ENCODE measurements around the gene TAF1. TPM values are rescaled to one million over a fixed set of nuclear protein-coding genes. Genes with fewer than 3 reads are reported as not detected.
"Not testable (repeated sequence)": the region's sequence is repeated elsewhere in the genome, so short reads cannot be mapped to it uniquely, and the experiment has no call there.

The TAF1 gene
- total RNA-seq, 3 donors from 2014 or later = 24.9 to 32.2 (median 29.0) TPM

DNA sequence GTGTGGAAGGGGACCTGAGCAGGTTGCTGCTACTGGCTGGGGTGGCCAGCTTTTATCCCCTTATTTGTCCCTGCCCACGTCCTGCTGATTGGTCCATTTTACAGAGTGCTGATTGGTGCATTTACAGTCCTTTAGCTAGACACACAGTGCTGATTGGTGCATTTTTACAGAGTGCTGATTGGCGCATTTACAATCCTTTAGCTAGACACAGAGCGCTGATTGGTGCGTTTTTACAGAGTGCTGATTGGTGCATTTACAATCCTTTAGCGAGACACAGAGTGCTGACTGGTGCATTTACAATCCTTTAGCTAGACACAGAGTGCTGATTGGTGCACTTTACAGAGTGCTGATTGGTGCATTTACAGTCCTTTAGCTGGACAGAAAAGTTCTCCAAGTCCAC lies 135.9 kb downstream of the TAF1 start:
- not testable (repeated sequence) for H3K27me3 Mint-ChIP-seq (ENCODE audit: low read depth); H3K4me1 Mint-ChIP-seq (ENCODE audit: low read depth); H3K9me3 Mint-ChIP-seq; DNase-seq; H3K4me3 Mint-ChIP-seq; H3K36me3 Mint-ChIP-seq (ENCODE audit: insufficient read depth); ATAC-seq

DNA sequence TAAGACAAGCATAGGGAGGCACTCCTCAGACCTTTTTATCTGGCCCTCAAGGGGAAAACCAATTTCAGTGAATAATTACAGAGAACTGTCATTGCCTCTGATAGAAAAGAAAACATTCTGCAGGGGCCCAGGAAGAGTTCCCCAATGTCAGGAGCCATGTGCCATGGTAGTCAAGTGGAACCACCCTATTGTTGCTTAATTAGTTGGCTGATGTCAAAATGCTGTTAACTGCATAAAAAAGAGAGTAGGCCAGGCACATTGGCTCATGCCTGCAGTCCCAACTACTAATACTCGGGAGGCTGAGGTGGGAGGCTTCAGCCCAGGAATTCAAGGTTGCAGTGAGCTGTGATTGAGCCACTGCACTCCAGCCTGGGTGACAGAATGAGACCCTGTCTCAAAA lies 138.2 kb downstream of the TAF1 start:
- H3K27me3 Mint-ChIP-seq (ENCODE audit: low read depth) = no peaks in the 10 kb centered on the region
- no peak for DNase-seq
- H3K36me3 Mint-ChIP-seq (ENCODE audit: insufficient read depth) = no peaks in the 10 kb centered on the region
- no peaks in the 10 kb centered on the region for H3K9me3 Mint-ChIP-seq
- H3K4me3 Mint-ChIP-seq = no peak overlapping the region
- no peak for ATAC-seq
- no peaks in the 10 kb centered on the region for H3K4me1 Mint-ChIP-seq (ENCODE audit: low read depth)

DNA sequence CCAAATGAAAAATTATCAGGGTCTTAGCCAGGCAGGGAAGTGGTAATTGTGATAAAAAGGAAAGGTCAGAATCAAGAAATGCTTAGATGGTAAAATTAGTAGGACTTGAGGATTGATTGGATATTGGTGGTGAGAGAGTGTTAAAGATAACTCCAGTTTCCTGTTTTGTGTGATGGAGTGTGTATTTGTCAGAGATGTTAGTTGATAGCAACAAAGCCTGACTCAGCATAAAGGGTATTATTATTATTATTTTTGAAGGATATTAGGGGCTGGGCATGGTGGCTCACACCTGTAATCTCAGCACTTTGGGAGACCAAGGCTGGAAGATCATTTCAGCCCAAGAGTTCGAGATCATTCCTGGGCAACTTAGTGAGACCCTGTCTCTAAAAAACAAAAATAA lies 143.1 kb downstream of the TAF1 start:
- no peaks in the 10 kb centered on the region for H3K36me3 Mint-ChIP-seq (ENCODE audit: insufficient read depth)
- H3K9me3 Mint-ChIP-seq = peaks cover 5% of the 10 kb centered on the region
- no peaks in the 10 kb centered on the region for H3K27me3 Mint-ChIP-seq (ENCODE audit: low read depth)
- H3K4me1 Mint-ChIP-seq (ENCODE audit: low read depth) = peaks cover 10% of the 10 kb centered on the region
- no peak for DNase-seq
- H3K4me3 Mint-ChIP-seq = no peak overlapping the region
- no peak for ATAC-seq

DNA sequence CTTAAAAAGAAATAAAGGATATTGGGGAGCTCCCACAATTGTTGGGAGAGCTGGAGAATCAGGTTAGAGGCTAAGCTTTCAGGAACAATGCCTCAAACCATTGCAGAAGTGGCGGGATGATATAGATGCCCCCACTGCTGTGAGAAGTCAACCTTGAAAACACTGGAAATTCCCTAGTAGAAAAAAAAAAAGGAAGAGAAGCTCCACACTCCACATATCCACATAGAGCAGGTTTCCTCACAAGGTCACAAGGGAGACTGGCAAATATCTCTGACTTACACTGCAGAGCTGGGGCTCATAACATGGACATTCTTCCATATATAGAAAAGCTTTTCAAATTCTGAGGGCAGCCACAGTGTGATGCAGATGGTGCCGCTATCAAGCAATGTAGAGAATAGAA lies 144.0 kb downstream of the TAF1 start:
- DNase-seq (no peak), ATAC-seq (no peak)
- no peaks in the 10 kb centered on the region for H3K36me3 Mint-ChIP-seq (ENCODE audit: insufficient read depth)
- H3K9me3 Mint-ChIP-seq = peaks cover 5% of the 10 kb centered on the region
- H3K4me3 Mint-ChIP-seq = no peak overlapping the region
- H3K27me3 Mint-ChIP-seq (ENCODE audit: low read depth) = no peaks in the 10 kb centered on the region
- peaks cover 15% of the 10 kb centered on the region for H3K4me1 Mint-ChIP-seq (ENCODE audit: low read depth)

DNA sequence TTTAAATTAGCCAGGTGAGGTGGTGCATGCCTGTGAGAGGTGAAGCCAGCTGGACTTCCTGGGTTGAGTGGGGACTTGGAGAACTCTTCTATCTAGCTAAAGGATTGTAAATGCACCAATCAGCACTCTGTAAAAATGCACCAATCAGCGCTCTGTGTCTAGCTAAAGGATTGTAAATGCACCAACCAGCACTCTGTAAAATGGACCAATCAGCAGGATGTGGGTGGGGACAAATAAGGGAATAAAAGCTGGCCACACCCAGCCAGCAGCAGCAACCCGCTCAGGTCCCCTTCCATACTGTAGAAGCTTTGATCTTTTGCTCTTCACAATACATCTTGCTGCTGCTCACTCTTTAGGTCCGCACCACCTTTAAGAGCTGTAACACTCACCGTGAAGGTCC lies 147.6 kb downstream of the TAF1 start:
- H3K36me3 Mint-ChIP-seq (ENCODE audit: insufficient read depth); H3K9me3 Mint-ChIP-seq; DNase-seq; H3K4me3 Mint-ChIP-seq; H3K27me3 Mint-ChIP-seq (ENCODE audit: low read depth); ATAC-seq: not testable (repeated sequence)
- peaks cover 15% of the 10 kb centered on the region for H3K4me1 Mint-ChIP-seq (ENCODE audit: low read depth)

DNA sequence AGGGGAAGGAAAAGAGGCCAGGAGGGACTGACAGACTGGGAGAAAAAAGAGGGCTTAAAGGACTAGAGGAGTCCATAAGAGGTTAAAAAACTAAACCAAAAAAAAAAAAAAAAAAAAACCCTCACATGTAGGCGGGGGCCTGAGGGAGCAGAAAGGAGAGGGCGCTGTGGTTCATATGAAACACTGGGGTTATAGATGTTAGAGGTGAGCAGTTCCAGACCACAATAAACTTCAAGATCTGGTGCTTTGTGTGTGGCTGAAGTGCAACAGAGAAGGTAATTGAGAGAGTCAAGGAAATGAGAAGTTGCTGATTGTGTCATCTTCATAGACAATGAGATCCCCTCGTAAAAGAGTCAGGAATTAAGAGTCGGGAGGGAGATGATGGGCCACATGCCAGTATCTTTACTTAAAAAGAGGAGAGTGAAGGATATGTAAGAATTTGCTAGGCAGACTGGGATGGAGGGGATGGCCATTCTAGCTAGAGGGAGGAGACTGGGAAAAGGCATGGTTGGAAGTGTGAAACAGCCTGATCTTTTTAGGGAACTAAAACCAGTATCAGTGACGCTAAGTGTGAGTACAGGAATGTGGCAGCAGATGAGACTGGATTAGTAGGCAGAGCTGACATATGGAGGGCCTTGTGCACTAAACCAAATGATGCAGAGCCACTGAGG lies 148.3 kb downstream of the TAF1 start:
- H3K36me3 Mint-ChIP-seq (ENCODE audit: insufficient read depth) = no peaks in the 10 kb centered on the region
- no peak for DNase-seq
- H3K4me1 Mint-ChIP-seq (ENCODE audit: low read depth) = peaks cover 15% of the 10 kb centered on the region
- peak; percentile 82 to 84 for ATAC-seq
- H3K27me3 Mint-ChIP-seq (ENCODE audit: low read depth) = no peaks in the 10 kb centered on the region
- peaks cover 5% of the 10 kb centered on the region for H3K9me3 Mint-ChIP-seq
- H3K4me3 Mint-ChIP-seq = no peak overlapping the region

DNA sequence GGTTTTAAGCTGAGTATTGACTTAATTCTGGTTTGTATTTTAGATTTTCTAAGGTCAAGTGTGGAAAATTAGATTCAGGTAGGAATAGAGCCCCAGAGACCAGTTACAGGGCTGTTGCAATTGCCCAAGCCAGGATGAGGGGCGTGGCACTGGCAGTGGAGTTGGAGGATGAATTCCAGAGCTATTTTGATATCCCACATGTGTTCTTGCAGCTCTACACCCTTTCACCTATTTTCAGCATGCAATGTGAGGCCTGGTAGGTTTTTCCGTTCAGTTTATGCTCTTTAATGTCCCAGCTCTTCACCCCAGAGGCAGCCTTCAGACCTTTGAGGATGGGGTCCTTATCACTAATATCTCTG lies 148.9 kb downstream of the TAF1 start:
- Mint-ChIP-seq H3K4me1 (ENCODE audit: low read depth) (peaks cover 15% of the 10 kb centered on the region), H3K36me3 (ENCODE audit: insufficient read depth) (no peaks in the 10 kb centered on the region), H3K9me3 (peaks cover 5% of the 10 kb centered on the region), H3K4me3 (no peak overlapping the region), H3K27me3 (ENCODE audit: low read depth) (no peaks in the 10 kb centered on the region)
- DNase-seq (no peak), ATAC-seq (no peak)

Other genes starting within 250 kb of the TAF1 start
- gene MED12, start 247.8 kb upstream of the TAF1 start, total RNA-seq = 10 to 100 TPM; 33.7 to 43.9 (median 39.8) TPM
- under 1 TPM; 0.38 to 0.43 (median 0.40) TPM for gene NLGN3, start 221.5 kb upstream of the TAF1 start, total RNA-seq
- gene GJB1, start 143.1 kb upstream of the TAF1 start, total RNA-seq = not detected
- gene ZMYM3, start 112.2 kb upstream of the TAF1 start, total RNA-seq = 10 to 100 TPM; 11.2 to 15.7 (median 13.3) TPM
- 100 to 1,000 TPM; 563 to 576 (median 574) TPM for gene NONO, start 82.7 kb upstream of the TAF1 start, total RNA-seq
- gene ITGB1BP2, start 64.6 kb upstream of the TAF1 start, total RNA-seq = 1 to 10 TPM; 3.0 to 3.6 (median 3.1) TPM
- 100 to 1,000 TPM; 150 to 198 (median 166) TPM for gene OGT, start 166.7 kb downstream of the TAF1 start, total RNA-seq
- 1 to 10 TPM; 1.7 to 2.2 (median 2.1) TPM for gene GCNA, start 212.1 kb downstream of the TAF1 start, total RNA-seq